ENCODE results near the gene PRKAR2A.
"Not testable (repeated sequence)": the region's sequence is repeated elsewhere in the genome, so short reads cannot be mapped to it uniquely, and the experiment has no call there.

The PRKAR2A gene

DNA sequence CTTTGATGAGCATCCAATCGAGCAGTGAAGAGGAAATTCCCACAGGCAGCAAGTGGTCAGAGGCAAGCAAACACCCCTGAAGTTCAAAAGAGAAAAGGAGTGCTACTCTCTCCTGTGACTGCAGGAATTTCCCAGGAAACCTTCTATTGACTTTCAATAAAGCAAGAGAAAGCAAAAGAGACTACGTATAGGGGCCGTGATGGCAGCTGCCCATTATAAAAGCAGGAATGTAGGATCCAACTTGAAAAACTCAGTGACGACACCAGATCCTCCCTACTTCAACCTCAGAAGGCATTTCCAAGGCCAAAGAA lies 77.5 kb downstream of the PRKAR2A start:
- no peak for DNase-seq

DNA sequence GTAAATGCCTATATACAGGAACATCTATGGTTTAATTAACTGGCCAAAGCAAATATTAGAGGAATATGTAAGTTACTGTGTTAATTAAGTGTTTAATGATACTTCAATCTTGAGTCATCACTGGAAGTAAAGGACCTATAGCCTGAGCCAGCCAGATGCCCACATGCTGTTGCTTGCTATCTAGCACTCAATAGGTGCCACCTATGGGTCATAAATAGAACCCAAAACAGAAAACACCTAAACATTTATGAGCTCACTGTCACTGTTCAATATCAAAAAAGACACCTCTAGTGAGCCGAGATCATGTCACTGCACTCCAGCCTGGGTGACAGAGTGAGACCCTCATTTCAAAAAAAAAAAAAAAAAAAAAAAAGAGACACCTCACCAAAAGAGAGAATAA lies 82.3 kb downstream of the PRKAR2A start:
- DNase-seq, result no peak

DNA sequence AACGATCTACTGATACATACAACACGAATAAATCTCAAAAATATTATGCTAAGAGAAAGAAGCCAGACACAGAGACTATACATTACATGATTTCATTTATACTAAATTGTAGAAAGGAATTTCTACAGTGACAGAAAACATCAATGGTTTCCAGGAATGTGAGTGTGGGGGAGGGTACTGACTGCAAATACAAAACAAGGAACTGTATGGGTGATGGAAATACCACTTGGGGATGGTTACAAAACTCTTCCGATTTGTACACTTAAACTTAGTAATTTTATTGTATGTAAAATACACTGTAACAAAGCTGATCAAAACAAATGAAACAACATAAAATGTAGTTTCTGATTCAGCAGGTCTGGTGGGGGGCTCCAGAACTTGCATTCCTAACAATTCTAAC lies 84.9 kb downstream of the PRKAR2A start:
- DNase-seq, result no peak

DNA sequence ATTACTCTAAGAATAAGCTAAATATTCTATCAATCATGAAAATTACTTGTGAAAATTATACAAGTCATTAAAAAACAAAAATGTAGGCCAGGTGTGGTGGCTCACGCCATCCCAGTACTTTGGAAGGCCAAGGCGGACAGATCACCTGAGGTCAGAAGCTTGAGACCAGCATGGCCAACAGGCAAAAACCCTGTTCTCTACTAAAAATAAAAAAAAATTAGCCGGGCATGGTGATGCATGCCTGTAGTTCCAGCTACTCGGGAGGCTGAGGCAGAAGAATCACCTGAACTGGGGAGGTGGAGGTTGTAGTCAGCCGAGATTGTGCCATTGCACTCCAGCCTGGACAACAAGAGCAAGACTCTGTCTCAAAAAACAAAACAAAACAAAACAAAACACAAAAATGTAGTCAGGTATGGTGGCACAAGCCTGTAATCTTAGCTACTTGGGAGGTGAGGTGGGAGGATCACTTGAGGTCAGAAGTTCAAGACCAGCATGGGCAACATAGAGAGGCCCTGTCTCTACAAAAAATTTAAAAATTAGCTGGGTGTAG lies 87.6 kb downstream of the PRKAR2A start:
- not testable (repeated sequence) for DNase-seq

DNA sequence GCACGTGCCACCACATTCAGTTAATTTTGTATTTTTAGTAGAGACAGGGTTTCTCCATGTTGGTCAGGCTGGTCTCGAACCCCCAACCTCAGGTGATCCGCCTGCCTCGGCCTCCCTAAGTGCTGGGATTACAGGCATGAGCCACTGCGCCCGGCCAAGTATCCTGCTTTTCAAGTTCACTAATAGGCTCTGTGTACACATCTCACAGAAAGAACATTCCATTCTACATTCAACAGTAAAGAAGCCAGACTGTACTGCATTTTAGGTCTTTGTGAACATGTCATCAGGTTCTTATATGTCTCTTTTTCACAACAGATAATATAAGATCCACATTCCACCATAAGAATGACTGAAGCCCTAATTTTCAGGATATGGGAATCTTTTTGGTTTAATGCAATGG lies 88.1 kb downstream of the PRKAR2A start:
- not testable (repeated sequence) for DNase-seq

DNA sequence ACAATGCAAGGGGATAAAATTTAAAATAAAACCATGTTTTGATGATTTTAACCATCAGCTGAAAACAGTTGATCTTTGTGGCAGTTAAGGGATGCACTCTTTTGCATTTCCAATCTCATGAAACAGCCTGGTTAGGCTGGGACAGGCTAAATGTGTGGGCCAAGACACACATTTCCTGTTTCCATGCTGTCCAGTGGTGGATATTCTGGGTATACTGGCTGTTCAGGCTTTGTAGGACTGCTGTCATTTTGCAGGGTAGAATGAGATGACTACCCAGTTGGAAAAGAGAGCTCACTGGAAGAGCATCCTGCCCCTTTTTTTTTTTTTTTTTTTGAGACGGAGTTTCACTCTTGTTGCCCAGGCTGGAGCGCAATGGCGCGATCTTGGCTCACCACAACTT lies 88.6 kb downstream of the PRKAR2A start:
- no peak for DNase-seq

DNA sequence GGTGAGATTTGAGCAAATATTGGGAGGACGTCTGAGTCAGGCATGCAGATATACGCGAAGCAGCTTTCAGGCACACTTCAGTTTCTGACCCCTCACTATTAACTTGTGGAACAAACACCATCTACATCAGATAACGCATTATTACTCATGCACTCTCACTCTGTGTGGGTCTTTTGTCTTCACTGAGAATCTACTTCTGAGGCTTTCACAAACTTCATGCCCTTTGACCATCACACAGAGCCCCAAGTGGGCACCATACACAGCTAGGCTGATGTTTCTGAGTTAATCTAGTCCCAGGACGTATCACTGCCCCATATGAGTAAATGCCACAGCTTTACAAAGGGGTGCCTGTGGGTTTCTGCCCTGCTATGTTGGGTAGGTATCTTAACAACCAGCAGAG lies 91.0 kb downstream of the PRKAR2A start:
- no peak for DNase-seq

DNA sequence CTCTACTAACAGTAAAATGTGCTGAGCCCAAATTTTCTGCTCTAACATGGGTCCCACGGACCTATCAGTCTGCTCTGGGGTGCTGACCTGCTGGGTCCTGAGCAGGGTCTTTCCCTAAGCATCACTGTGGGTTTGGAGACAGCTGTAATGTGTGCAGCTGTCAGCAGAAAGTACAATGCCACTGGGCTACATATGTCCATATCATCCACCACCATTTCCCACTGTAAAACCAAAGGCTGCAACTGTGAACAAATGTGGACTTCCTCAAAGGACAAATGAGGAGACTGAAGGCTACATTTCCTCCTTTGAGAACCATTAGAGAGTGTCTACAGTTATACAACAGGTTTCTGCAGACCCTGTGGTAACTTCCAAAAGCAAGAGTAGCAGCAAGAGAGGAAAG lies 96.8 kb downstream of the PRKAR2A start:
- DNase-seq, result no peak

DNA sequence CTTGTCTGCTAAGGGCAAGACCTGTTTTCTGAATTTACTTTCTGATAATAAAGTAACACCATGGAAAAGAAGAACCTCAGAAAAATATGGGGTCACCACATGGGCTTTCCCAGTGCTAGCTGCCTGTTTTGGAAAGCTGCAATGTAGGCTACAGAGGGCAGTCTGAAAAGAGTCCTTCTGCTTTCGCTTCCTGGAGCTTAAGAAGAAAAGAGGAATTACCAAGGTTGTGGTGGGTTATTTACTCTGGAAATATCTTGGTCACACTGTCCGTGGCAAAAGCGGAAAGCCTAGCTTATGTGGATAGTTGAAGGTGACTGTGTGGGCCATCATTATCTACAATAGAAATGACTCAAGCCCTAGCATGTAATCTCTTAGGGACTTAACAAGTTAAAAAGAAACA lies 98.9 kb downstream of the PRKAR2A start:
- no peak for DNase-seq

DNA sequence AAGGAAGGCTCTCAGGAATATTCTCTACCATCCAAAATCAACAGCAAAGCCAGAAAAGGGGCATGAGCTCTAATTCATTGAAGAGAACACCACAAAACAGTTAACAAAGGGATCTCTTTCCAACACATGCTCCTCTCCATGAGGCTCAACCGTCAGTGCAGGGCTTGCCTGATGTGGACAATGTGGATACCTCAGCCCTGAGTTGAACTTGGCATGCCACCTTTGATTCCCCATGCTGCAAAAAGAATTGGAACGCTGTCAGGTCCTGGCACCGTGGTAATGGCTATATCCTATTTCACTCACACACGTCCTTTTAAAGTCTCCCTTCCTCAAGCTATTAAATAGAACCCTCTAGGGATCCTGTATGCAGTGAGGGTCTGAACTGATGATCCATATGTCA lies 100.0 kb downstream of the PRKAR2A start:
- no peak for DNase-seq

DNA sequence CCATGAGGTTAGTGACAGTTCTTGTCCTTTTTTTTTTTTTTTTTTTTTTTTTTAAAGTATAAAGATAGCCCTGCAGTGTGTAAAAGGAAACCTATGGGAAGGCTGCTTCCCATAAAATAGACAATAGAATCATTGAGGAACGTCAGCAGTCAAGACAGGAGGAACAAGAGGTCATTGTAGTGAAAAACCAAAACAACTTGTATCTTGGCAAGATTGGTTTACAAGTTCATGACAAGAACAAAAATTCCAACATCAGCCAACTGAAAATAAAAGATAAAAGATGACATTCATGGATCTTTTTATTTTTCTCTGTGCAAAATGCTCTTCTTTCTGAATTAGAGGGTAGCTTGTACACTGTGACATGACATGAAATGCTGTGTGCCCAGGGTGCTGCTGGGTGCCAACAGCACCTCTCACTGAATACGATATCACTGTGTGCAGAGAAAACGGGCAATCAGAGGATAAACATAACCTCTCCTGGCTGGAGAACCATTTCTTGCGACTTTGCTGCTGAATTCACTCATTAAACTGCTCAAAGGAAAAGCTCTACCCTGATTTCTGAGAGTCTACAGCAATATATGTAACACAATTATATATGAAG lies 100.6 kb downstream of the PRKAR2A start:
- no peak for DNase-seq

DNA sequence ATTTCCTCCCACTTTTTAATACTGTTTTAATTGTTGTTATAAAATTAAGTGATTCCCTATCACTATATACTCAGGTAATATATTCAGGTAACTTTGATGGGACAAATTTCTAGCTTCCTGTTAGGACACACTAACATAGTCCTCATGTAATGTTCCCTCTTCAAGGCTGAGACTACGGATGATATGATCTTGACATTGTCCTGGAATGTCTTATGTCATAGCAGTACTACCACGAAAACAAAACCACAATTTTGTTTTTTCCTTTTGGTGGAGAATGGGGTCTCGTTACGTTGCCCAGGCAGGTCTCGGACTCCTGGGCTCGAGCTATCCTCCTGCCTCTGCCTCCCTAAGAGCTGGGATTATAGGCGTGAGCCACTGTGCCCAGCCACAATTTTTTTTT lies 103.9 kb downstream of the PRKAR2A start:
- no peak for DNase-seq

DNA sequence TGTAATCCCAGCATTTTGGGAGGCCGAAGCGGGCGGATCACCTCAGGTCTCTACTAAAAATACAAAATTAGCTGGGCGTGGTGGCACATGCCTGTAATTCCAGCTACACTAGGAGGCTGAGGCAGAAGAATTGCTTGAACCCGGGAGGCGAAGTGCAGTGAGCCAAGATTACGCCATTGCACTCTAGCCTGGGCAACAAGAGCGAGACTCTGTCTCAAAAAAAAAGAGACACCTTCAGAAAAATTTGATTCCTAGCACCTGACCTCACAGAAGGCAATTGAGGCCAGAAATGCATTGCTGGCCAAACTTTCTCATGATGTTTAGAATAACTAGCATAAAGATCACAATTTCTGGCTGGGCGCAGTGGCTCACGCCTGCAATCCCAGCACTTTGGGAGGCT lies 106.4 kb downstream of the PRKAR2A start:
- not testable (repeated sequence) for DNase-seq

DNA sequence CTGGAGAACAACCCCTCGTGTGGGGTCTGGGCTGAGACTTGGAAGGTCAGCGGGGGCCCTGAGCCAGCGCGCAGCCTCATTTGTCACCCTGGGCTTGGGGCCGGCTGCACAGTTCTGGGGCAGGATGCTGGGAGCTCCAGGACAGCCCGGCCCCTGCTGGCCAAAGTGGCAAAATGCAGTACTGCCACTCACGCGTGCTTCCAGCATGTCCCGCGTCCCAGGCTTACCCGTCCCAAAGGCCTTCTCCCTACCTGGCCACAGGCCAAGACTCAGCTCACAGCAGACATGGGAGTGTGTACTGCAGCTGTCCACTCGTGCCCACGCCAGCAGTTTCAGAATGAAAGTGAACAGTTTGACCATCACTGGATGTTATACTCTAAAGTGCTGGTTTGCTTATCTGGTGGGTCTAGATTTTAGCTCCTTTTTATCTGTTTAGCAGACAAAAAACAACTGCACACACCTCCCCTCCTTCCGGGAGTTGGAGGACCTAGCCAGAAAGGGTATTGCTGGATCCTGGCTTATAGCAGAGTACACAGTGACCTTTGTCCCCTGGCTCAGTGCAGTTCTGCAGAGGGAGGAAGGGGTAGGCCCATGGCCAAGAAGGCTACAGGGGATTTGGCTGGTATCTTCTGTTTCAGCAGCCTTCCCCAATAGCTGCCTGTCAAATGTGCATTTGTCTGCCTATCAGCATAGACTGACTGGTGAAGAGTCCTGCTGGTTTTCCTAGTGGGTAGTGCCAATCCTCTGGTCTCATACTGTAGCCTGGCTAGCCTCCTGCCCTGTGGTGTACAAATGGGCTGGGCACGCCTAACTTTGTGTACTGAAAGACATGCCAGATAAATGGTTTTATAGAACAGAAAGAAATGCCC lies 107.5 kb downstream of the PRKAR2A start:
- DNase-seq, result no peak

DNA sequence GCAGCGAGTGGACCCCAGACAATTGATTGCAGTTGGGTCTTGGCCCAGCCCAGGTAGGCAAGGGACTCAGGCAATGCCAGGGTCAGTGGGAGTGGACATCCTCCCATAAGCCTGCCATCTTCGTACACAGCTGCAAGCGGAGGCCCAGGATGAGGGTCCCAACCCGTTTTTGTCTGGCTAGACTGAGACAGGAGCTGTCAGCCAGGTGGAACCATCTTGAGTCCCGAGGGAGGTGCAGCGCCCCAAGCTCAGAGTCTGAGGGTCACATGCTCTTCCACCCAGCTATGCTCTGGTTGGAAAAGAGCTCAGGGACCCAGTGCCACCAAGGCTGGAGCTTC lies 108.1 kb downstream of the PRKAR2A start:
- DNase-seq, result no peak

DNA sequence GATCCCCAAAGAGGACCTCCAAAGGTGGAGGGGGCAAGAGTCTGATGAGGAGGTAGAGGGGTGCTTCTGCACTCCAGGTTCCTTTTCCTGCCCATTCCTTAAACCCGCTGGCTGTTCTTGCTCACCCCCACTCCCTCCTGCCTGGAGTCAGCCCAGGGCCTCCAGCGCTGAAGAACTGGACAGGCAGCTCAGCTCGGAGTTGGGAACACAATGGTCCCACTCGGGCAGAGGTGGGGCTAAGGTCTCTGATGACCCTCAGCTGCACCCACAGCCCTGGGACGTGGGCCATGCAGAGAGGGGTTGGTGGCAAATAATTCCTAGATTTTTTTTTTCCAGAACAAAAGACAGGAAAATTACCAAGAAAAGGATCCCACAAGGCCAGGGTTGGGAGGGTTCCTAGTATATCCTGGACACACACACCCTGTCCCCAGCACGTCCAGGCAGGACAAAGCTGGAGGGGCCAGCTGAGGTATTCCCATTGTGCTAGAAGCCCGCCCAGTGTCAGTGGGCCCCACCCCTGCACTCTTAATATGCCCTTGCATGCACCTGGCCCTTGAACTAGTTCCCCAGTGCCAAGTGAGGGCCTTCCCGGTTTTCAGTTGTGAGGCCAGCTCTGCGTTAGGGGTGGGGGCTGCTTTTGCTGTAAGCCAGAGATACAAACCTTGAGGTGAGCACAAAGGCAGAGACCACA lies 108.6 kb downstream of the PRKAR2A start:
- DNase-seq, result peak; percentile 27

DNA sequence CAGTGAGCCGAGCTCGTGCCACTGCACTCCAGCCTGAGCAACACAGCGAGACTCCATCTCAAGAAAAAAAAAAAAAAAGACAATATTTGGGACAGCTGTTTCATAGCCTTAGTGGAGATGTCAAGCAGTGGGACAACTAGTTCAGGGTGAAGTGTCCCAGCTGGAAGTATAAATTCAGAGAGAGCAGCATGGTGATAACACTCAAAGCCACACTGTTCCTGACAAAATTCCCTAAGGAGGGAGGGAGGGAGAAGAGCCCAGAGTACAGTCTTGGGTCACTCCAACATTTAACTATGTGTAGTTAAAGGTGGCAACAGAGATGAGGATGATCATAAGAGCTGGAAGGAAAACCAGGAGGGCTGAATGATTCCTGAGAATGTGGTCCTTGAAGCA lies 109.5 kb downstream of the PRKAR2A start:
- DNase-seq, result no peak

DNA sequence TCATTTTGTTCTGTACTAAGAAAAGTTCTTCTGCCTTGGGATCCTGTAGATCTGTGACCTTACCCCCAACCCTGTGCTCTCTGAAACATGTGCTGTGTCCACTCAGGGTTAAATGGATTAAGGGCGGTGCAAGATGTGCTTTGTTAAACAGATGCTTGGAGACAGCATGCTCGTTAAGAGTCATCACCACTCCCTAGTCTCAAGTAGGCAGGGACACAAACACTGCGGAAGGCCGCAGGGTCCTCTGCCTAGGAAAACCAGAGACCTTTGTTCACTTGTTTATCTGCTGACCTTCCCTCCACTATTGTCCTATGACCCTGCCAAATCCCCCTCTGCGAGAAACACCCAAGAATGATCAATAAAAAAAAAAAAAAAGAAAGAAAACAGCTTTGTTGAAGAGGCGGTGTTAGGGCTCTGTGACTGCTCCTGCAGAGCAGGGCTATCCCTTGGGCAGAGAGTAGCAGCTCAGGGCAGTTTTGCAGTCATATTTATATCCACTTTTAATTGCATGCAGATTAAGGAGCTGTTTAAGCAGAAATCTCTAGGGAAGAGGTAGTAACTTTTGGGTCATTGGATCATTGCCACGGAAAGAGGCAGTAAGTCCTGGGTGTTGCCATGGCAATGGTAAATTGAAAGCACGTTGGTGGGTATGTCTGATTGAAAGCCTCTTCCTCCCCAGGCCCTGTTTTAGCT lies 112.5 kb downstream of the PRKAR2A start:
- not testable (repeated sequence) for DNase-seq

DNA sequence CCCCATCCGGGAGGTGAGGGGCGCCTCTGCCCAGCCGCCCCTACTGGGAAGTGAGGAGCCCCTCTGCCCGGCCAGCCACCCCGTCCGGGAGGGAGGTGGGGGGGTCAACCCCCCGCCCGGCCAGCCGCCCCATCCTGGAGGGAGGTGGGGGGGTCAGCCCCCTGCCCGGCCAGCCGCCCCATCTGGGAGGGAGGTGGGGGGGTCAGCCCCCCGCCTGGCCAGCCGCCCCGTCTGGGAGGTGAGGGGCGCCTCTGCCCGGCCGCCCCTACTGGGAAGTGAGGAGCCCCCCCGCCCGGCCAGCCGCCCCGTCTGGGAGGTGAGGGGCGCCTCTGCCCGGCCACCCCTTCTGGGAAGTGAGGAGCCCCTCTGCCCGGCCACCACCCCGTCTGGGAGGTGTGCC lies 113.1 kb downstream of the PRKAR2A start:
- DNase-seq, result not testable (repeated sequence)

DNA sequence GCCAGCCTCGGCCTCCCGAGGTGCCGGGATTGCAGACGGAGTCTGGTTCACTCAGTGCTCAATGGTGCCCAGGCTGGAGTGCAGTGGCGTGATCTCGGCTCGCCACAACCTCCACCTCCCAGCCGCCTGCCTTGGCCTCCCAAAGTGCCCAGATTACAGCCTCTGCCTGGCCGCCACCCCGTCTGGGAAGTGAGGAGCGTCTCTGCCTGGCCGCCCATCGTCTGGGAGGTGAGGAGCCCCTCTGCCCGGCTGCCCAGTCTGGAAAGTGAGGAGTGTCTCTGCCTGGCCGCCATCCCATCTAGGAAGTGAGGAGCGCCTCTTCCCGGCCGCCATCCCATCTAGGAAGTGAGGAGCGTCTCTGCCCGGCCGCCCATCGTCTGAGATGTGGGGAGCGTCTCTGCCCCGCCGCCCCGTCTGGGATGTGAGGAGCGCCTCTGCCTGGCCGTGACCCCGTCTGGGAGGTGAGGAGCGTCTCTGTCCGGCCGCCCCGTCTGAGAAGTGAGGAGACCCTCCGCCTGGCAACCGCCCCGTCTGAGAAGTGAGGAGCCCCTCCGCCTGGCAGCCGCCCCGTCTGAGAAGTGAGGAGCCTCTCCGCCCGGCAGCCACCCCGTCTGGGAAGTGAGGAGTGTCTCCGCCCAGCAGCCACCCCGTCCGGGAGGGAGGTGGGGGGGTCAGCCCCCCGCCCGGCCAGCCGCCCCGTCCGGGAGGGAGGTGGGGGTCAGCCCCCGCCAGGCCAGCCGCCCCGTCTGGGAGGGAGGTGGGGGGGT lies 113.7 kb downstream of the PRKAR2A start:
- not testable (repeated sequence) for DNase-seq

DNA sequence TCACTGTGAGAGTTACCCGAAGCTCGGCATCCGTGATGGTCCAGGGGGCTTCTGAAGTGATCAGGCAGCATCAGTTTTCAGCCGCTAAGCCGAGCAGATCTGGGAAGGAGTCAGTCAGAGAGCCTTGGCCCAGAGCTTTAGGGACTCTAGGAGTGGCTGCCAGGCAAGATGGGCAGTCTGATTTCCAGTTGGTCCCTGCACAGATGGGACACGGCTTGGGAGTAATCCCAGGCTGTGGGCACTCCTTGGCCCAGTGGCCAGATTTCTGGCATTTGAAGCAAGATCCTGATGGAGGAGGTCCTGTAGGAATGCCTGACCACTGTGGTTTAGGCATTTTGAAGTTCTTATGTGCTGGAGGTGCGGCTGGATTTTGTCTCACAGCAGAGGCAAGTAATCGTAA lies 120.2 kb downstream of the PRKAR2A start:
- DNase-seq, result no peak

DNA sequence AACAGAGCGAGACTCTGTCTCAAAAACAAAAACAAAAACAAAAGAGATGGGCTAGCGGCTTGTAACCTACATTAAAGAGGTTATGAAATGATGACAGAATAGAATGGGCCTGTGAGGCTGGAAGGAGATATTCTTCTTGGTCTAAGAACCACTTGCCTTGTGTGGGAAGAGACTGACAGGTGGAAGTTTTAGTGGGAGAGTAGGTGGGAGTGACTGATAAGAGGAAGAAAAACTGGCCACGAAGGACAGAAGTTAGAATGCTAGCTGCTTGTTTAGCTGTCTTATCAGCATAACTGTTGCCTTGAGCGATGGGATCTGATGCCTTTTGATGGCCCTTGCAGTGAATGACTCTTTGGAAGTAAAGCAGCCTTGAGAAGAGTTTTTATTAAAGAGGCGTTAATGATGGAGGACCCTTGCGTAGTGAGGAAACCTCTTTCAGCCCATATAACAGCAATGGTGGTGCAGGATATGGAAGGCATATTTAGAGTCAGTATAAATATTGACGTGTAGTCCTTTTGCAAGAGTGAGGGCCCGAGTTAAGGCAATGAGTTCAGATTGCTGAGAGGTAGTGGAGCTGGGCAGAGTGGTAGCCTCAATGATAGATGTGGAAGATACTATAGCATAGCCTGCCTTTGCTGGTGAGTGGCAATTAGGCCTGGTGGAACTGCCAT lies 122.4 kb downstream of the PRKAR2A start:
- not testable (repeated sequence) for DNase-seq

All from DMS79 (cell line).